Activated B cell treated with CpG ODN at 0.5 μM for 24 hours (primary cell): ENCODE data around the gene ATN1. TPM values are rescaled to one million over a fixed set of nuclear protein-coding genes. Genes with fewer than 3 reads are reported as not detected.
A peak's percentile ranks its signal among the peaks of the same experiment; 100 is the strongest.

ENCODE experiments used
- ATAC-seq: fragments of 200-7000 bp; cut with Tn5 transposase; one replicate; pipeline ENCODE4 v1.10.0; 2021; ENCODE audit warnings: low read depth, mild to moderate bottlenecking, moderate library complexity
- CTCF ChIA-PET: fragments of 350-600 bp; sonication (Branson Sonifier 250); formaldehyde crosslinking; loops from one replicate; lab custom pipeline; 2021; ENCODE audit warnings: antibody characterized with exemption; lab: Charles Lee
- POLR2A ChIA-PET: fragments of 350-600 bp; sonication (Branson Sonifier 250); formaldehyde crosslinking; loops from one replicate; lab custom pipeline; 2021; ENCODE audit warnings: antibody characterized with exemption; lab: Charles Lee
- DNase-seq: peaks from one replicate; pipeline ENCODE4 v3.0.0; 2022
- H3K27ac Mint-ChIP-seq: one replicate; pipeline ENCODE4 v1.8.0; 2020; ENCODE audit warnings: mixed read lengths
- H3K27me3 Mint-ChIP-seq: one replicate; pipeline ENCODE4 v1.8.0; 2021; ENCODE audit warnings: mixed read lengths
- H3K36me3 Mint-ChIP-seq: one replicate; pipeline ENCODE4 v1.8.0; 2021; ENCODE audit warnings: low read depth, mixed read lengths
- H3K4me1 Mint-ChIP-seq: one replicate; pipeline ENCODE4 v1.8.0; 2021; ENCODE audit warnings: mixed read lengths
- H3K4me3 Mint-ChIP-seq: one replicate; pipeline ENCODE4 v1.8.0; 2020; ENCODE audit warnings: mild to moderate bottlenecking, mixed read lengths
- H3K9me3 Mint-ChIP-seq: one replicate; pipeline ENCODE4 v1.8.0; 2020; ENCODE audit warnings: mixed read lengths
- intact Hi-C: fragments of 100-400 bp; cut with micrococcal nuclease; formaldehyde crosslinking; loops from one replicate; pipeline ENCODE4 v1.15.1; 2024
- total RNA-seq: library from RNA; stranded (reverse); gene quantifications from 2 replicates; pipeline ENCODE4 v1.2.3, GENCODE V29; 2022
- TF ChIP-seq, protein P1 (sequence below): fragments of 200-600 bp; IDR thresholded peaks from one replicate; pipeline ENCODE4 v1.8.0; 2022; ENCODE audit warnings: antibody characterized with exemption, mild to moderate bottlenecking

Gene ATN1
- total RNA-seq, 1 donor from 2014 or later = 50.9 TPM

DNA sequence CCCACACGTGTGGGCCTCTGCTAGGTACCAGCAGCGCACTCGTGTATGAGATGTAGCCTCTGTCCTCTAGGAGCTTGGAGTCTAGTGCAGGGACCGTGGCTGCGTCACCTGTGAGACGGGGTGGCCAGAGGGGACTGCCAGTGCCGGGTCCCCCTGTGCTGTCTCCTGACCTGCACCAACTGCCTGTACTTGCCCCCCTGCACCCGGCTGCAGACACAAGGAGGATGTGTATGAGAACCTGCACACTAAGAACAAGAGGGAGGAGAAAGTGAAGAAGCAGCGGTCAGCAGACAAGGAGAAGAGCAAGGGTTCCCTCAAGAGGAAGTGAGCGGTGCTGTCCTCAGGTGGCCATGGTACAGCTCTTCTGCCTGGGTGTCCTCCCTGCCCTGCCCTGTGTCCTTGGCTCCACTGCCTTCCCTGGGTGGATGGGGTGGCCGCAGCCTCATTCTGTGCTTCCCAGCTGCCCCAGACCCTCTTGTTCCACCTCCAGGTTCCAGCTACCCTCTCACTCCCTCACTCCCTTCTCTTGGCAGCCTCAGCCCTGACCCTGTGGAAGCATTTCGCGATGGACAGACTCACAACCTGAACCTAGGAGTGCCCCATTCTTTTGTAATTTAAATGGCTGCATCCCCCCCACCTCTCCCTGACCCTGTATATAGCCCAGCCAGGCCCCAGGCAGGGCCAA lies 33.0 kb downstream of the ATN1 start:
- CTCF ChIA-PET = interaction anchor here (0.8 to 13.0 kb wide), 7 partner anchors 15 to 93 kb away, joined by 4 to 571 read pairs (median 9); partner anchors contain the start of genes C12orf57, LPCAT3, PTPN6 and RNU7-1
- Mint-ChIP-seq H3K4me3 (peak overlapping the region; percentile 72), H3K36me3 (peaks cover 59% of the 10 kb centered on the region), H3K27me3 (no peaks in the 10 kb centered on the region), H3K4me1 (peaks cover 91% of the 10 kb centered on the region), H3K27ac (peak overlapping the region; percentile 98), H3K9me3 (no peaks in the 10 kb centered on the region)
- peak; percentile 3 for ATAC-seq
- POLR2A ChIA-PET = interaction anchor here (0.6 to 17.0 kb wide), 16 partner anchors 8 to 326 kb away, joined by 3 to 1516 read pairs (median 4); partner anchors contain the start of genes C12orf57, CDCA3, CLSTN3 and COPS7A
- peak; percentile 40 for DNase-seq
- intact Hi-C loops = loop anchor here (1.0 kb wide), 1 partner anchor 16 kb away; the partner anchor contains the start of gene C12orf57
- TF ChIP-seq, protein P1, sequence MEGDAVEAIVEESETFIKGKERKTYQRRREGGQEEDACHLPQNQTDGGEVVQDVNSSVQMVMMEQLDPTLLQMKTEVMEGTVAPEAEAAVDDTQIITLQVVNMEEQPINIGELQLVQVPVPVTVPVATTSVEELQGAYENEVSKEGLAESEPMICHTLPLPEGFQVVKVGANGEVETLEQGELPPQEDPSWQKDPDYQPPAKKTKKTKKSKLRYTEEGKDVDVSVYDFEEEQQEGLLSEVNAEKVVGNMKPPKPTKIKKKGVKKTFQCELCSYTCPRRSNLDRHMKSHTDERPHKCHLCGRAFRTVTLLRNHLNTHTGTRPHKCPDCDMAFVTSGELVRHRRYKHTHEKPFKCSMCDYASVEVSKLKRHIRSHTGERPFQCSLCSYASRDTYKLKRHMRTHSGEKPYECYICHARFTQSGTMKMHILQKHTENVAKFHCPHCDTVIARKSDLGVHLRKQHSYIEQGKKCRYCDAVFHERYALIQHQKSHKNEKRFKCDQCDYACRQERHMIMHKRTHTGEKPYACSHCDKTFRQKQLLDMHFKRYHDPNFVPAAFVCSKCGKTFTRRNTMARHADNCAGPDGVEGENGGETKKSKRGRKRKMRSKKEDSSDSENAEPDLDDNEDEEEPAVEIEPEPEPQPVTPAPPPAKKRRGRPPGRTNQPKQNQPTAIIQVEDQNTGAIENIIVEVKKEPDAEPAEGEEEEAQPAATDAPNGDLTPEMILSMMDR = no peak

DNA sequence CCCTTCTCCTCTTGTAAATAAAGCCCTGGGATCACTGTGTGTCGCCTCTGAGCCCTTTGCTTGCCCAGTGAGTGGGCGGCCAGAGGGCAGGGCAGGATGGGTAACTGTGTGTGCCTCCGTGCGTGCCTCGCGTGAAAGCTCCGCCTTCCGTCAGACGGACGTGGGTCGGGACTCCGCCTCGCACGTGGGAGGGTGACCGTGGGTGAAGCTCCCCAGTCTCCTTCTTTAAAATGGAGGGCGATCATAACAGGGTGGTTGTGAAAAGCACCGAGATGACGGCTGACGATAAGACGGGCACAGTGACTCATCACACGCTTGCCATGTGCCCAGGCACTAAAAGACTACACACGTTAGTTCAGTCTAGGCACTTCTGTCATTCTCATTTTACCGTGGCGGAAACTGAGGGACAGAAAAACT lies 33.5 kb downstream of the ATN1 start:
- ChIA-PET CTCF (interaction anchor here (0.8 to 13.0 kb wide), 7 partner anchors 15 to 93 kb away, joined by 4 to 571 read pairs (median 9); partner anchors contain the start of genes C12orf57, LPCAT3, PTPN6 and RNU7-1), POLR2A (interaction anchor here (0.6 to 17.0 kb wide), 15 partner anchors 9 to 326 kb away, joined by 3 to 1516 read pairs (median 4); partner anchors contain the start of genes ATN1, C12orf57, CDCA3 and COPS7A)
- TF ChIP-seq, protein P1 = no peak
- Mint-ChIP-seq H3K4me1 (peaks cover 88% of the 10 kb centered on the region), H3K27ac (peak overlapping the region; percentile 98), H3K4me3 (peak overlapping the region; percentile 72), H3K36me3 (peaks cover 59% of the 10 kb centered on the region), H3K9me3 (no peaks in the 10 kb centered on the region), H3K27me3 (no peaks in the 10 kb centered on the region)
- intact Hi-C loops = loop anchor here (1.0 kb wide), 1 partner anchor 17 kb away; the partner anchor contains the start of gene C12orf57
- peak; percentile 41 for ATAC-seq
- peak; percentile 65 for DNase-seq

DNA sequence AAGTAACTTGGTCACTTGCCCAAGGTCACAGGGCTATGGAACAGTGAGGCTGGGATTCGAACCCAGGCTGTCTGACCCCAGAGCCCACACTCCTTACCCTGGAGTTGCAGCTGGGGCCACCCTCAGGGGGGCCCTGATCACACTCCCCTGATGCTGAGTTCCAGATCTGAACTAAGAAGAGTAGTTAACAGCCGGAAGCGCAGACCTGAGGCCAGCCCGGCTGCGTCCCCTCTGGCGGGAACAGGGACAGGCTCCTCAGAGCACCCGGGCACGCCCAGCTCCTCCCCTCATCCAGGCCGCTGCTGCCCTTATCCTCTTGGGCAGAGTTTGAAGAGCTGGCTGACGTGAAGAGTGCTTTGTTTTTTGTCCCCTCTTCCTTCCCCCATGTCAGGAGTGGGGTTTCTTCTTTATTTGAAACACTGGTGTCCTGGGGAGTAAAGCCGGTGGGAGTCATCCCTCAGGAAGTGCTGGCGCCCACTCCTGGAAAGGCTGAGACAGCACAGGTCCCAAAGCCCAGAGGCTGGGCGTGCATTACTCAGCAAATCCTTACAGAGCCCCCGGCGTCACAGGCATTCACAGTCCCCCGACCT lies 34.0 kb downstream of the ATN1 start:
- peak overlapping the region; percentile 72 for H3K4me3 Mint-ChIP-seq
- TF ChIP-seq, protein P1 = no peak
- ChIA-PET CTCF (interaction anchor here (0.8 to 13.0 kb wide), 8 partner anchors 16 to 147 kb away, joined by 3 to 571 read pairs (median 8); partner anchors contain the start of genes C12orf57, LPCAT3, PTPN6 and RNU7-1), POLR2A (interaction anchor here (0.6 to 17.0 kb wide), 14 partner anchors 8 to 427 kb away, joined by 3 to 1516 read pairs (median 4); partner anchors contain the start of genes ATN1, C12orf57, CDCA3 and COPS7A)
- H3K9me3 Mint-ChIP-seq = no peaks in the 10 kb centered on the region
- peaks cover 59% of the 10 kb centered on the region for H3K36me3 Mint-ChIP-seq
- ATAC-seq (peak; percentile 7), DNase-seq (peak; percentile 39)
- peaks cover 85% of the 10 kb centered on the region for H3K4me1 Mint-ChIP-seq
- no peaks in the 10 kb centered on the region for H3K27me3 Mint-ChIP-seq
- peak overlapping the region; percentile 98 for H3K27ac Mint-ChIP-seq
- intact Hi-C loops = loop anchor here (1.0 kb wide), 1 partner anchor 17 kb away; the partner anchor contains the start of gene C12orf57

DNA sequence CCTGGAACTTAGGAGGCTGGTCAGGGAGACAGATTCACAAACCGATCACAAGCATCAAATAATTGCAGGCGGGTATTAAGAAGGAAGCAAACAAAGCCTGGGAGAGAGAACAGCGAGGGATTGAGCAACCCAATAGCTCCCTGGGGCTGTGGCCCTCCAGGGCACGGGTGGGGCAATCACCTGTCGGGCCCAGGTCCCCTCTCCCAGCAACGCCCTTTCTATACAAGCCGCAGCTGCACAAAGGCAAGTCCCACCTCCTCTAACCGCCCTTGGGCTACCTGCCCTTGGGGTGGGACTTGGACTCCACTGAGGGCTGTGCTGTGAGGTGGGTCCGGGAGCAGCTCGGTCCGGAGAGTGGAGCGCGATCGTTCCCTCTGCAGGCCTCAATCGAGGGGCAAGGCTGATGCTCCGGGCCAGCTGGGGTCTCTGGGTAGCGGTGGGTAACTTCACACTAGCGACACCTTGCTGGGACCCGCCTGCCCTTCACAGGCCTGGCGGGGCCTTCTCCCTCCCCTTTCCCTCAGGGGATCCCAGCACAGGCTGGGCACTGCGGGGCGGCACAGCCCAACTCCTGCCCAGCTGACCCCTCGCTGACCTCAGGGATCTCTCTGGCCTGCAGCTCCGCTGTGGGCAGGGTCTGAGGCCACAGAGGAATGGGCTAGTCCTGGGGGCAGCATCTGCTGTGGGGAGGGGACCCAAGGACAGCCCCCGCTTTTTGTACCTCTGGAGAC lies 34.7 kb downstream of the ATN1 start:
- peaks cover 60% of the 10 kb centered on the region for H3K36me3 Mint-ChIP-seq

More for the DNA sequence above, 34.7 kb downstream of the ATN1 start:
- TF ChIP-seq, protein P1 = no peak
- CTCF ChIA-PET = interaction anchor here (1.0 to 13.0 kb wide), 6 partner anchors 16 to 146 kb away, joined by 3 to 571 read pairs (median 8); partner anchors contain the start of genes C12orf57, LPCAT3, PTPN6 and RNU7-1
- H3K9me3 Mint-ChIP-seq = no peaks in the 10 kb centered on the region
- peak overlapping the region; percentile 98 for H3K27ac Mint-ChIP-seq
- H3K4me3 Mint-ChIP-seq = peak overlapping the region; percentile 72
- H3K4me1 Mint-ChIP-seq = peaks cover 78% of the 10 kb centered on the region
- ATAC-seq = no peak
- H3K27me3 Mint-ChIP-seq = no peaks in the 10 kb centered on the region
- POLR2A ChIA-PET = interaction anchor here (0.6 to 17.0 kb wide), 9 partner anchors 20 to 428 kb away, joined by 3 to 1516 read pairs (median 5); partner anchors contain the start of genes ATN1, C12orf57, COPS7A and GAPDH
- peak; percentile 26 for DNase-seq
- intact Hi-C loops = no loop called here
